ENCODE measurements around the gene ETFBKMT. TPM values are rescaled to one million over a fixed set of nuclear protein-coding genes. Genes with fewer than 3 reads are reported as not detected.

The ETFBKMT gene
- polyA plus RNA-seq, 2 of the 4 experiments (the other 2 are of a cell fraction), result 0.87 to 1.4 TPM

- H3K4me2 ChIP-seq, result no peak overlapping the region
- H3K4me3 ChIP-seq, result no peak overlapping the region
- H3K4me1 ChIP-seq, result peaks cover 23% of the 10 kb centered on the region; the same call in 2 of the 3 replicates
- ChIA-PET POLR2A (interaction anchor here (0.7 kb wide), 1 partner anchor 619 kb away, joined by 3 read pairs; no protein-coding TSS in a partner anchor), CTCF (interaction anchor here (0.6 to 2.1 kb wide), 7 partner anchors 9 to 1025 kb away, joined by 3 to 11 read pairs (median 4); no protein-coding TSS in a partner anchor)
- no peaks in the 10 kb centered on the region for H3K9me3 ChIP-seq
- peak overlapping the region in 1 of 2 experiments; percentile 20; a peak in 1 of 6 replicates for H3K27ac ChIP-seq
- ATAC-seq, result no peak
- no peak for TF ChIP-seq HOXB5 (CRISPR knock-in tag; IDR thresholded peaks at IDR 0.05)
- no peak for TF ChIP-seq JUNB (IDR thresholded peaks at IDR 0.05)
- TF ChIP-seq HEYL (CRISPR knock-in tag; IDR thresholded peaks at IDR 0.05), result no peak
- TF ChIP-seq MAX (IDR thresholded peaks at IDR 0.05), result no peak
- no peak for TF ChIP-seq PHF8 (IDR thresholded peaks at IDR 0.05; ENCODE audit: borderline replicate concordance, low read depth)
- no peak for TF ChIP-seq EHF (CRISPR knock-in tag; IDR thresholded peaks at IDR 0.05)
- TF ChIP-seq CHD4 (IDR thresholded peaks at IDR 0.05; ENCODE audit: borderline replicate concordance), result no peak
- no peak for TF ChIP-seq CEBPB (IDR thresholded peaks at IDR 0.05)
- TF ChIP-seq ZNF302 (CRISPR knock-in tag; IDR thresholded peaks at IDR 0.05), result no peak
- TF ChIP-seq CTCF (IDR thresholded peaks at IDR 0.05), result no peak
- no peak for TF ChIP-seq CBX2 (IDR thresholded peaks at IDR 0.05; ENCODE audit: borderline replicate concordance, low read depth)
- TF ChIP-seq GATA3 (IDR thresholded peaks at IDR 0.05; ENCODE audit: borderline replicate concordance), result no peak
- no peak for TF ChIP-seq EHMT2 (IDR thresholded peaks at IDR 0.05; ENCODE audit: low read depth)
- TF ChIP-seq HDAC2 (IDR thresholded peaks at IDR 0.05), result no peak
- TF ChIP-seq RAD21 (conservative IDR thresholded peaks at IDR 0.05 in 1 of 2, IDR thresholded peaks at IDR 0.05 in 1 of 2), result no peak
- TF ChIP-seq USF2 (IDR thresholded peaks at IDR 0.05), result no peak
- no peak for TF ChIP-seq PBX3 (IDR thresholded peaks at IDR 0.05)
- TF ChIP-seq BHLHE40 (IDR thresholded peaks at IDR 0.05; ENCODE audit: low read depth, low read length), result no peak
- no peak for TF ChIP-seq POLR2A (IDR thresholded peaks at IDR 0.05; ENCODE audit: low read length)
- no peak for TF ChIP-seq ZFP36 (IDR thresholded peaks at IDR 0.05; ENCODE audit: borderline replicate concordance, partially characterized antibody)
- no peak for DNase-seq (ENCODE audit: low read depth in 1 of 2, low spot score in 1 of 2)
- FAIRE-seq, result no peak
- WGBS (ENCODE audit: missing lambda C conversion rate), result 57% methylated on average over 7 of the region's 7 CpGs
Observed at GRCh38 chr12:31647086-31647491, 12.4 kb upstream of the ETFBKMT start.

- peaks cover 8% of the 10 kb centered on the region; the same call in 2 of the 3 replicates for H3K4me1 ChIP-seq
- POLR2A ChIA-PET, result no interaction called here
- CTCF ChIA-PET, result interaction anchor here (4.7 kb wide), 1 partner anchor 658 kb away, joined by 81 read pairs; no protein-coding TSS in a partner anchor
- peak in 1 of 2 experiments; percentile 11; a peak in 1 of 4 replicates for TF ChIP-seq CEBPB (IDR thresholded peaks at IDR 0.05)
- no peak for TF ChIP-seq BCL3 (IDR thresholded peaks at IDR 0.05)
- TF ChIP-seq GATA3 (IDR thresholded peaks at IDR 0.05; ENCODE audit: borderline replicate concordance), result peak; percentile 70
- H3K4me2 ChIP-seq, result no peak overlapping the region
- no peaks in the 10 kb centered on the region for H3K9me3 ChIP-seq
- H3K27ac ChIP-seq, result peak overlapping the region; percentile 36 to 40; a peak in 2 of 6 replicates
- peak in 1 of 2 experiments; percentile 69 for DNase-seq (ENCODE audit: low read depth in 1 of 2, low spot score in 1 of 2)
- no peak for FAIRE-seq
- H3K4me3 ChIP-seq, result no peak overlapping the region
- peak in 1 of 2 experiments; percentile 16; a peak in 3 of 6 replicates for ATAC-seq
- 41% methylated on average over 6 of the region's 6 CpGs for WGBS (ENCODE audit: missing lambda C conversion rate)
Observed at GRCh38 chr12:31650918-31651317, 8.6 kb upstream of the ETFBKMT start.
